CD14-positive monocyte (primary cell): ENCODE data around the gene THEM4. TPM values are rescaled to one million over a fixed set of nuclear protein-coding genes. Genes with fewer than 3 reads are reported as not detected.
"Not testable (repeated sequence)": the region's sequence is repeated elsewhere in the genome, so short reads cannot be mapped to it uniquely, and the experiment has no call there.

Source experiments
- DNase-seq, 3 donors: peaks; one replicate each; pipeline ENCODE4 v3.0.0-alpha.2; 2011 to 2022
- H2AFZ ChIP-seq: 2 replicates; pipeline ENCODE4 v1.6.0; 2012; ENCODE audit warnings: mild to moderate bottlenecking, low read depth, low read length, inconsistent platforms; ENCODE audit not compliant: insufficient read depth, poor library complexity, severe bottlenecking
- H3K27ac ChIP-seq, 2 donors: 1 replicate in 1 of 2; 2 replicates in 1 of 2; pipeline ENCODE4 v1.5.1; 2012 to 2013; ENCODE audit warnings: low read length in 2 of 2, control low read depth in 1 of 2, inconsistent platforms in 1 of 2, low read depth in 1 of 2, mild to moderate bottlenecking in 1 of 2
- H3K27me3 ChIP-seq, 2 donors: one replicate each; pipeline versions ENCODE4 v1.6.0 to v1.6.1; 2011 to 2013; ENCODE audit warnings: low read length in 2 of 2; ENCODE audit not compliant: control insufficient read depth in 2 of 2, insufficient read depth in 2 of 2
- H3K36me3 ChIP-seq, 2 donors: replicated peaks in 1 of 2; 1 replicate in 1 of 2; 2 replicates in 1 of 2; pipeline versions ENCODE4 v1.5.1 to v1.6.1; 2012 to 2013; ENCODE audit warnings: low read length in 2 of 2, control low read depth in 1 of 2, inconsistent platforms in 1 of 2, mild to moderate bottlenecking in 1 of 2; ENCODE audit not compliant: insufficient read depth in 2 of 2, control insufficient read depth in 1 of 2
- H3K4me1 ChIP-seq, 2 donors: 1 replicate in 1 of 2; 2 replicates in 1 of 2; pipeline versions ENCODE4 v1.5.1 to v1.6.1; 2012 to 2013; ENCODE audit warnings: low read length in 2 of 2, control low read depth in 1 of 2, inconsistent platforms in 1 of 2, mild to moderate bottlenecking in 1 of 2, moderate library complexity in 1 of 2; ENCODE audit not compliant: insufficient read depth in 2 of 2, control insufficient read depth in 1 of 2
- H3K4me2 ChIP-seq: replicated peaks from 2 replicates; pipeline ENCODE3; 2012; ENCODE audit warnings: low read length, moderate library complexity, mild to moderate bottlenecking; ENCODE audit not compliant: poor library complexity, severe bottlenecking; ENCODE audit errors: extremely low read depth
- H3K4me3 ChIP-seq, 3 experiments: fragments of 200-600 bp in 1 of 3; sonication (generic) in 1 of 3; replicated peaks in 1 of 3; 1 replicate in 2 of 3; 2 replicates in 1 of 3; pipeline ENCODE4 v1.5.1; 2011 to 2013; ENCODE audit warnings: low read length in 3 of 3, mild to moderate bottlenecking in 3 of 3, control low read depth in 2 of 3, low read depth in 2 of 3, inconsistent platforms in 1 of 3, moderate library complexity in 1 of 3
- H3K79me2 ChIP-seq: 2 replicates; pipeline ENCODE4 v1.6.0; 2012; ENCODE audit warnings: mild to moderate bottlenecking, control low read depth, inconsistent platforms, low read length, moderate library complexity; ENCODE audit not compliant: insufficient read depth
- H3K9ac ChIP-seq: 2 replicates; pipeline ENCODE4 v1.6.0; 2017; ENCODE audit warnings: low read length, mild to moderate bottlenecking; ENCODE audit not compliant: insufficient read depth, poor library complexity, severe bottlenecking
- H3K9me3 ChIP-seq, 2 donors: replicated peaks in 1 of 2; 1 replicate in 1 of 2; 2 replicates in 1 of 2; pipeline versions ENCODE4 v1.5.1 to v1.6.1; 2012 to 2013; ENCODE audit warnings: low read length in 2 of 2, control low read depth in 1 of 2; ENCODE audit not compliant: control insufficient read depth in 1 of 2, insufficient read depth in 1 of 2
- H4K20me1 ChIP-seq: 2 replicates; pipeline ENCODE4 v1.6.0; 2012; ENCODE audit warnings: mild to moderate bottlenecking, low read length, control low read depth, moderate library complexity; ENCODE audit not compliant: insufficient read depth
- H3K27ac Mint-ChIP-seq, 7 donors: one replicate each; pipeline ENCODE4 v1.8.0; 2020; ENCODE audit warnings: mild to moderate bottlenecking in 7 of 7, mixed read lengths in 7 of 7, moderate library complexity in 6 of 7, inconsistent platforms in 2 of 7
- H3K27me3 Mint-ChIP-seq, 3 donors: one replicate each; pipeline ENCODE4 v1.8.0; 2021 to 2022; ENCODE audit warnings: low read depth in 3 of 3, mild to moderate bottlenecking in 3 of 3, mixed read lengths in 3 of 3, moderate library complexity in 3 of 3, inconsistent platforms in 1 of 3
- H3K36me3 Mint-ChIP-seq, 2 donors: one replicate each; pipeline ENCODE4 v1.8.0; 2020; ENCODE audit warnings: mixed read lengths in 2 of 2, inconsistent platforms in 1 of 2, mild to moderate bottlenecking in 1 of 2
- H3K4me1 Mint-ChIP-seq: one replicate; pipeline ENCODE4 v1.8.0; 2020; ENCODE audit warnings: mild to moderate bottlenecking, mixed read lengths
- H3K4me3 Mint-ChIP-seq, 2 donors: one replicate each; pipeline ENCODE4 v1.8.0; 2020; ENCODE audit warnings: mild to moderate bottlenecking in 2 of 2, mixed read lengths in 2 of 2, moderate library complexity in 1 of 2
- H3K9me3 Mint-ChIP-seq, 7 donors: one replicate each; pipeline ENCODE4 v1.8.0; 2020 to 2022; ENCODE audit warnings: mixed read lengths in 7 of 7, mild to moderate bottlenecking in 6 of 7, moderate library complexity in 6 of 7, inconsistent platforms in 2 of 7
- CTCF ChIP-seq: fragments of 200-600 bp; IDR thresholded peaks from one replicate; pipeline ENCODE4 v1.8.0; 2022; ENCODE audit warnings: antibody characterized with exemption, mild to moderate bottlenecking
- WGBS: methylation state at CpG from one replicate; pipeline ENCODE4 v1.1.5; 2013; ENCODE audit warnings: missing lambda C conversion rate; ENCODE audit not compliant: insufficient coverage; 5-methylcytosine and 5-hydroxymethylcytosine counted together
- intact Hi-C, 2 donors: fragments of 100-400 bp; cut with micrococcal nuclease; formaldehyde crosslinking; loops; one replicate each; pipeline versions ENCODE4 v1.15.0 to v1.15.1; 2023
- polyA plus RNA-seq, 3 donors: library from polyadenylated mRNA; depleted of rRNA in 1 of 3; unstranded in 2 of 3; stranded (reverse) in 1 of 3; fragments of 300-500 nt in 2 of 3; fragments of >200 nt in 1 of 3; fragmentation: Illumina TruSeq in 2 of 3; gene quantifications; 1 replicate in 2 of 3; 2 replicates in 1 of 3; pipeline ENCODE4 v1.2.3, GENCODE V29; 2012 to 2021

Gene THEM4
- polyA plus RNA-seq, 3 donors: 3.7 to 6.0 (median 4.6) TPM

- intact Hi-C loops: no loop called here
- Histone ChIP-seq H2AFZ (peak overlapping the region; percentile 65), H3K9me3 (peaks cover 16 to 38% of the 10 kb centered on the region in 2 donors), H3K27ac (peak overlapping the region in 1 of 2 donors; percentile 61), H3K9ac (no peak overlapping the region), H3K4me3 (peak overlapping the region in 1 of 3 experiments; percentile 9), H3K4me2 (peak overlapping the region; percentile 24), H3K27me3 (no peaks in the 10 kb centered on the region), H3K4me1 (peaks cover 13 to 21% of the 10 kb centered on the region in 2 donors), H3K36me3 (no peaks in the 10 kb centered on the region), H3K79me2 (peaks cover 11% of the 10 kb centered on the region), H4K20me1 (no peaks in the 10 kb centered on the region)
- WGBS: no CpG with 5 or more reads among the region's 2 CpGs
- Mint-ChIP-seq H3K4me3 (no peak overlapping the region), H3K36me3 (peaks cover 20 to 37% of the 10 kb centered on the region in 2 donors), H3K27me3 (peaks cover 0 to 3% (median 0%) of the 10 kb centered on the region in 3 donors), H3K4me1 (peaks cover 18% of the 10 kb centered on the region), H3K9me3 (peaks cover 37 to 53% (median 51%) of the 10 kb centered on the region in 7 donors), H3K27ac (peak overlapping the region in 1 of 7 donors; percentile 77)
- DNase-seq: no peak
- TF ChIP-seq CTCF: no peak
Measured at GRCh38 chr1:151905070-151905442, 4.3 kb downstream of the THEM4 start.

- Histone ChIP-seq H3K9me3 (peaks cover 17 to 32% of the 10 kb centered on the region in 2 donors), H3K36me3 (no peaks in the 10 kb centered on the region), H3K4me2 (no peak overlapping the region), H2AFZ (no peak overlapping the region), H3K27me3 (no peaks in the 10 kb centered on the region), H3K4me1 (peaks cover 5 to 12% of the 10 kb centered on the region in 2 donors), H3K9ac (no peak overlapping the region), H3K27ac (no peak overlapping the region), H4K20me1 (no peaks in the 10 kb centered on the region), H3K4me3 (no peak overlapping the region), H3K79me2 (peaks cover 6% of the 10 kb centered on the region)
- H3K9me3 Mint-ChIP-seq: peaks cover 34 to 57% (median 52%) of the 10 kb centered on the region in 7 donors
- H3K36me3 Mint-ChIP-seq: peaks cover 22 to 38% of the 10 kb centered on the region in 2 donors
- peaks cover 19% of the 10 kb centered on the region for H3K4me1 Mint-ChIP-seq
- peaks cover 0 to 5% (median 0%) of the 10 kb centered on the region in 3 donors for H3K27me3 Mint-ChIP-seq
- WGBS: no CpG with 5 or more reads among the region's 2 CpGs
- intact Hi-C loops: no loop called here
- no peak overlapping the region for H3K4me3 Mint-ChIP-seq
- no peak overlapping the region for H3K27ac Mint-ChIP-seq
- DNase-seq: no peak
- TF ChIP-seq CTCF: no peak
Measured at GRCh38 chr1:151902858-151903257, 6.5 kb downstream of the THEM4 start.

GRCh38 chr1:151900804-151901203, 8.5 kb downstream of the THEM4 start:
- H3K27ac Mint-ChIP-seq, H3K4me1 ChIP-seq, H2AFZ ChIP-seq, H3K4me3 ChIP-seq, H3K79me2 ChIP-seq, DNase-seq, intact Hi-C loops, H4K20me1 ChIP-seq, H3K27ac ChIP-seq, H3K27me3 Mint-ChIP-seq, H3K27me3 ChIP-seq, H3K4me3 Mint-ChIP-seq, H3K9ac ChIP-seq, H3K36me3 ChIP-seq, H3K4me2 ChIP-seq: not testable (repeated sequence)
- peaks cover 16 to 26% of the 10 kb centered on the region in 2 donors for H3K36me3 Mint-ChIP-seq
- peaks cover 21 to 39% (median 33%) of the 10 kb centered on the region in 7 donors for H3K9me3 Mint-ChIP-seq
- H3K9me3 ChIP-seq: peaks cover 8 to 12% of the 10 kb centered on the region in 2 donors
- 93% methylated on average over 3 of the region's 3 CpGs for WGBS
- peaks cover 20% of the 10 kb centered on the region for H3K4me1 Mint-ChIP-seq
